CD4-positive, alpha-beta T cell treated with Interleukin-6 at 100 ng/mL for 8 hours (primary cell): ENCODE results near the gene FHL2.

ENCODE experiments used
- DNase-seq: peaks from one replicate; pipeline ENCODE4 v3.0.0-alpha.2; 2020; ENCODE audit warnings: mixed read lengths, low spot score

Gene FHL2

DNA sequence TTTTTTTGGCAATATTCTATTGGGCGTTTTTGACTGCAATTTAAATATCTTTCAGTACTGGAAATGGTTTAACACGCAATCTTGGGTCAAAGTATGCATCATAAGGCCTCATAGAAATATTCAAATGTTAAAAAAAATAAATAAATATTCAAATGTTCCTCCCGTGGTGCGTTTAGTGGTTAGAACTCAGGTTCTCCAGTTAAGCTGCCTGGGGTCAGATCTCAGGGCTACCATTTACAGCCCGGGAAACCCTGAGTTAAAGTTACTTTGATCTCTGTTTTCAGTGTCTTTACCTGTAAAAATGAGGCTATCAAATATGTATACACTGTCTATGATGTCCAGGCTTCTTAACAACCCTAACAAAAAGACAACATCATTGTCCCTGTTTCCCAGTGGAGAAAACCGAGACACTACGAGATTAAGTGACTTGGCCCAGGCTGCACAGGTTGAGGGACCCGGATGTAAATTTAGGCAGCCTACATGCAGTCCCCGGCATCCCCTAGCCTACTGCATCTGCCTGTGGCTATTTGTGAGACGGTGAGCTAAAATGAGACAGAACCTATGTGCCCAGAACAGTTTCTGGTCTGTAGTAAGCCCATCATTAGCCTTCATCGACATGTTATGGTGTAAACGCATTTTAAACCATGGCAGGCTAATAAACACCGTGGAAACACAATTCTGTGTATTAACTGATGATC, 1.7 kb downstream of the FHL2 start:
- DNase-seq = no peak

DNA sequence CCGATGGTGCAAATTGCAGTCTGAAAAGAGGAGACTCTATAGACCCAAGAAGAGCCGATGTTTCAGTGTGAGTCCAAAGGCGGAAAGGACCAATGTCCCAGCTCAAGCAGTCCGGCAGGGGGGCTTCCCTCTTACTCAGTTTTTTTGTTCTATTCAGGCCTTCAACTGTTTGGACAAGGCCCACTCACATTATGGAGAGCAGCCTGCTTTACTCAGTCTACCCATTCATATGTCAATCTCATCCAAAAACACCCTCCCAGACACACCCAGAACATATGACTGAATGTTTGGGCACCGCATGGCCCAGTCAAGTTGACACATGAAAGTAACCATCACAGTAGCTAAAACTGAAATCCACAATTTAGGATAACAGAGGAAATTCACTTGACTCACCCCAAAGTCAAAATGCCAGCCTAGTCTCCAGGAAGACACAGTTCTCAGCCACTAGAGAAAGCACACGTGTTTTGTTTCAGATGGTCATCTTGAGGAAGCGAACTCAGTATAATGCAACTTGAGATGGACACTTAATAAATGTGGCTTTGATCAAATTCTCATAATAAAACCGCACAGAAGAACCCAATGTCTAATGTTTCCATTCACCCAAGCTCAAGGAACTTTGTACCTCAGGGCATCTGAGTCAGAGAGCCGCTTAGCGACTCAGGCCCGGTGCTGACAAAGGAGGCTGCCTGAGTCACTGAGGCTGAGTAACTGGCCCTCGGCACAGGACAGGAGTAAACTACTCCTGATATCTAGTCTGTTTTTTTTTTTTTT, 2.4 kb downstream of the FHL2 start:
- no peak for DNase-seq

DNA sequence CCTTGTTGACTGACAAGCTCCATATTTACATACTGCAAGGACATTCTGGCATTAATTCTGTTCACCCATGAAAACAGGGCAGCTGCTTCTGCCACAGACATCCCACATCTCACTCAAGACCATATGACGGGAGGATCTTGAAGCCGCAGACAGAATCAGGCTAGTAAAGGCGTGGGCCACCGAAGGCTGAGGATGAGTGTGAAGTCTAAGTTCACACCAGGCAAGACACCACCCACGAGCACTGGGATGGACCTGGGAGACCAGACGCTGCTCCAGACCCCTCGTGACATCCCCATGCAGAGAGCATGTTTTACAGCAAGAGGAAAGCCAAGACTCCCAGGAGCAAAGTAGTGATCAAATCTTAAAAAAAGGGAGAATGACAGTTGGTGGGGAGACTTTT, 3.2 kb downstream of the FHL2 start:
- DNase-seq = no peak

DNA sequence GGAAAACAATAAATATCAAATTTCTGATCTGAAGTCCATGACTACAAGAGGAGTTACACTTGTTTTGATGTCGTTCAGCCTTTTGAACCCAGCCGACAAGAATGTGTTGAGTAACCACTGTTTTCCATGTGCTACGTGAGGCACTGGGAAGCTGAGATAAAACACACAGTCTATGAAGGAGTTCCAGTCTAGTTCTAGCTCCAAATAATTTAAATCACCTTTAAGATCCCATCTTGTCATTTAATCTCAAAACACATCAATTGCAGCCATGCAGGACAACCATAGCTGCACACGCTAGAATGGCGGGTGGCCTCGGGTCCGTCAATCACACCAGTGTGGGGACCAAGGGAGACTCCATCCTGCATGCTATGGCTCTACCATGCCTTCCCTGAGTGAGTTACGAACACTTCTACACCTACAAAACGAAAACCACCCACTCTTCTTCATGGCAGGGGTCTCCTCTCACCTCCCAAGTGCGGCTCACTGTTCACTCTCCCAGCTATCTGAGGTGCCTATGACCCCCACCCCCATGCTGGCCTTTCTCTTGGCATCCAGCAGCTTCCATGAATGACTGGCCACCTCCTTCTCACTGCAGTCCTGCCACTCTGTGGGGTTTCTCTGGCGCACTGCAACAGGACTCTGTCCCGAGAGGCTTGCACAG, 3.8 kb downstream of the FHL2 start:
- no peak for DNase-seq

DNA sequence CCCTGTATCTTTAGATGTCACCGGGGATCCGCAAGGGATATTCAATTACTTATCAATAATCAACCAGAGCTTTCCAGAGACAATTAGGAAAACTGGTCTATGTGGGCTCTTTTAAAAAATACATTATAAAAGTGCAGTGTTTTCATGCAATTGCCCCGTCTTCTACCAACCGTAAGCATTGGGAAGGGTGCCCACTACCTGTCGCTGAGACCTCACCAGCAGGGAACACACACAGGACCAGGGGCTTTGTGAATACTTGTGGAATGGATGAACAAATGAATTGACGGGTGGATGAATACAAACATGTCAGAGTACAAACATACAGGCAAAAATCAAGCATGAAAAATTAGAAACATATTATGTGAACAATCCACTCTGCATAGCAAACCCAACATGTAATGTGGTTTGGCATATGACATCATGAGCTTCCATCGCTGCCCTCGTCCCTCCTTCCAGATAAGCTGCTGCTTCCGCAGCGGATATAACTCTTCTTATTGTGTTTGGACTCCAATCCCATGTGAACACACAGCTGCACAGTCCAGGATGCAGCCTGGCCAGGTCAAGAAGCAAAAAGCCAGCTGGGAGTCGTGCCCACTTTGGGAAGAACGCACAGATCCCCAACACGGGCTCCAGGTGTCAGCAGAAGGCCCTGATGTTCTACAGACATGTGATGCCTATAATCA, 5.3 kb downstream of the FHL2 start:
- DNase-seq = no peak

DNA sequence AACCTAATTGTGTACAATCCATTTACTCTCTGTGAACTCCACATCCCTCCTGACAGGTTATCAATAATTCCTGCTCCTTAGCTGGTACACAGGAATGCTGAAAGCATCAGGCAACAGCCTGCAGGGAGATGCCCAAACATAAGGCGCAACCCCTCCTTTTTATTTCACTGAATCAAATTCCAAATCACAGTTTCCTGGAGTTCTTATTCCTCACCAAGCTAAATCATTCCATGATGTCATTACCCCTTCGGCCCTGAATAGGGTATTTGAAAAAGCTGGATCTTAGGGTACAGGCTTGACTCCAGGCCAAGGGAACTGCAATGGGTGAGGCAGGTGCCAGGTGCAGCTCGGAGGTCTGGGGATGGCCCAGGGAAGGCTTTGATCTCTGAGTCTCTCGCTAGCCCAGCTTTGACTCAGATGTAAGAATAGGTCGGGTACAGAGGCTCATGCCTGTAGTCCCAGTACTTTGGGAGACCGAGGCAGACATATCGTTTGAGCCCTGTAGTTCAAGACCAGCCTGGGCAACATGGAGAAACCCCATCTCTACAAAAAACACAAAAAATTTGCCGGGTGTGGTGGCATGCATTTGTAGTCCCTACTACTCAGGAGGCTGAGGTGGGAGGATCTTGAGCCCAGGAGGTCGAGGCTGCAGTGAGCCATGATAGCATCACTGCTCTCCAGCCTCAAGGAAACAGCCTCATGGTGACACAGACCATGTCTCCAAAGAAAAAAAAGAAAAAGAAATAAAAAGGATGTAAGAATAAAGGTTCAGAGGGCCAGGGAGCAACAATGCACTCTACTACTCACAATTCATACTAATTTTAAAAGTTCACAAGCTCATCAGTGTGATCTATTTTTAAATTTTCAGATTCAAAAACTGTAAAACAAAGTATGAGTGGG, 6.8 kb downstream of the FHL2 start:
- DNase-seq = no peak

DNA sequence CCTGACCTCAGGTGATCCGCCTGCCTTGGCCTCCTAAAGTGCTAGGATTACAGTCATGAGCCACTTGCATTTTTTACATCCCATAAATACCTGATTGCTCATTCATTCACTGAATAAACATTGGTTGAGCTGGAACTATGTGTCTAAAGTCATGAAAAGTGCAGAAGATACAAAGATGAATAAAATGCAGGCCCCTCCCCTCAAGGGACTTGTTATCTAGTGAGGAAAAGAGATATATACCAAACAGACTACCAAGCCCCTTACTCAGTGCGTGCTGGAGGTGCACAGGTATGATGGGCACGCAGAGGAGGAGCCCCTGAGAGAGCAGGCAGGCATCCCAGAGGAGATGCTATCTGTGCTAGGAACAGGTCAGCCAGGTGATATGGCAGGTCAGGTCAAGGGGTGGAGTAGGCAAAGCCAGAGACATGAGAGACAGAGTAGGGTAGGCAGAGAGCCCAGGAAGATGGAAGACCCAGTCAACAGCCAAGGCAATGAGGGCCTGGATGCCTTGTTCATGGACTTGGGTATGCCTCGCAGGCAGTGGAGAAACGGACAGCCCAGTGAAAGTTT, 7.7 kb downstream of the FHL2 start:
- DNase-seq = no peak

DNA sequence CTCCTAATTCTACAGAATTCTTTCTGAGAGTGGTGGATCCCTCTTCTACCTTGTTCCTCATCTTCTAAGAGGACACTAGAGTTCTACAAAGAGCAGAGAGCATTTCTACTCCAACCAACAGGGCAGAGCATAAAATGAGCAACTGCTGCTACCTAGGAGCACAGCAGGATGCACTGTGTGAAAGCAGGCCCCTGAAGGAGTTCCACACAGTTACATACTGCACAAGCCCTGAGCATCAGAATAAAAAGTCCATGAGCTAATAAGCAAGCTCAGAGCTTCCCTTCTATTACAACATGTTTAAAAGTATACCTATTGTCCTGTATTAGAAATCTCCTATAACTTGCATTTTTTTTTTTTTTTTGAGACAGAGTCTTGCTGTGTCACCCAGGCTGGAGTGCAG, 8.4 kb downstream of the FHL2 start:
- no peak for DNase-seq

DNA sequence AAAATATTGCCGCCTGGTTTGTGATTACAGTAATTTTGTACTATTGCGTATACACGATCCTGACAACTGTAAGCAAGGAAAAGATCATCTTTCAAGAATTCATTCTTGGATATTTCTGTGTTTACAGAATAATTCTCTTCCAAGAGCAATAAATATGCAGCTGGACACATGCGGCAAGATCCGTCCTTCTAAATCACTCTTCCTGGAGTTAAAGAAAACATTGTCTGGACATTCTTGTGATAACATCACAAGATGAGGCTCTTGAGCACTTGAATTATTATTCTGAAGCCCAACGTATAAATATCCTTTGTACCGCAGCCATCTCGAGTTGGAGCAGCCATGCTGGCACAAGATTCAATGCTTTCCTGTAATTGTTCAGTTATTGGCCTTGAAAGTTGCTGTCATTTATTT, 9.9 kb downstream of the FHL2 start:
- DNase-seq = no peak

DNA sequence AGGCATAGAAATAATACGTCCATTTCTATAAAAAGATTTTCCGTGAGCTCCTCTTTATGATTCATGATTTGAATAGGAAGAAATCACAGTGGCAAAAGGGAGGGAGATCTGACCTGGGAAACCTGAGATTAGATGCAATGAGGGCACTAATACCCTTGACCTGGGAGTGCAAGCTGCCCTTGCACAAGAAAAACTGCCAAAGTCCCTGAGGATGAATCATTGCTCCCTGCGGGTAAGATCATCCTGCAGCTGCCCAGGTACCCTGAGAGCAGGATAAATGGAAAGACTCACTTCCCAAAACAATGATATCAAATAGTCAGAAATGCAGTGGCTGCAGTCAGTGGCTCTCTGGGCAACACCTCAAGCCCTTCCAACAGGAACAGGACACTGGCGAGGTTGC, 11.6 kb downstream of the FHL2 start:
- no peak for DNase-seq

DNA sequence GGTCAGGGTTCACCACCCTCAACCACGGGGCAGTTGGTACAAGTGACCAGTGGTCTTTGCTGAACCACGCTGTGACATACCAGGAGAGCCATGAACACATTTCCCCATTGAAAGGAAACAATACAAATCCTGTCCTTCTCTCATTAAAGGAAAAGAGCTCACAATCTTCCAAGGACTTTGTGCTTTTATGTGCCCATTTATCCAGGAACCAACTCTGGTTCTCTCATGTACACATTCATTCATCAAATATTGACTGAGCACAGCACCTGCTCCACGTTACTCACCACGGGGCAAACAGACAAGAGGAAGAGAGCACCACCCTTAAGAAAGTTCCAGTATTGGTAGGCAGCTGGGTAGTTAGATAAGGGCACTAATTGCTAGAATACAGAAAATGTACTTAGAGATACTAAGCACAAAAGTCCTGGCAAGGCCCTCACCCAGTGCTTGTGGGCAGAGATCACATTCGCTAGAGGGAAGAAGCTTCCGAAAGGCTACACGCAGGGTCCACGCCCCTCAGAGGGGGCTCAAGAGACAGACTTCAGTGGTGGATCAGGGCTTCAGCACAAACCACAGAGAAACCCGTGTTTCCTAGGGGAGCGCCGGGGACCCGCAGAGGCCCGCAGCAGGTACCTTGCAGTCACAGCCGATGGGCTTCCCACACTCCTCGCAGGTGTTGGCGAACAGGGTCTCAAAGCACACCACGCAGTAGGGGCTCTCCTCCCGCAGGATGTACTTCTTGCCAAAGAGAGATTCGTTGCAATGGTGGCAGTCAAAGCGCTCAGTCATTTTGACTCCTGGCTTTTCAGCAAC, 12.9 kb downstream of the FHL2 start:
- DNase-seq = no peak

DNA sequence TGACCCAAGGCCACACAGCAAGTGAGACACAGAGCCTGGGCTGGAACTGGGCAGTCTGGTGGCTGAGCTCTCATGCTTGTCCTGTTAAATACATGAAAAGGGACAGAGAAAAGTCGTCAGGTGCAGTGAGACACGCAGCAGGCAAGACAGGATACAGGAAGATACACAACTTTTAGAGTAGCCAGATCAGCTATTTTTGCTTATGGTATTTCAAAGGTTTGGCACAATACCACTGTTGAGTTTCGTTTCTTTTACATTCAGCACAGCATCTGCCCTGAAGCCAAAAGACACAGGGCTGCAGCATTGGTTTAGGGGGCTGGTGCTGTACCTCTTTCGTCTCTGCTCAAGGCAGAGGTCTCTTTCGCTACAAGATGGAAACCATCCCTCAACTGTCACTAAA, 14.0 kb downstream of the FHL2 start:
- no peak for DNase-seq

DNA sequence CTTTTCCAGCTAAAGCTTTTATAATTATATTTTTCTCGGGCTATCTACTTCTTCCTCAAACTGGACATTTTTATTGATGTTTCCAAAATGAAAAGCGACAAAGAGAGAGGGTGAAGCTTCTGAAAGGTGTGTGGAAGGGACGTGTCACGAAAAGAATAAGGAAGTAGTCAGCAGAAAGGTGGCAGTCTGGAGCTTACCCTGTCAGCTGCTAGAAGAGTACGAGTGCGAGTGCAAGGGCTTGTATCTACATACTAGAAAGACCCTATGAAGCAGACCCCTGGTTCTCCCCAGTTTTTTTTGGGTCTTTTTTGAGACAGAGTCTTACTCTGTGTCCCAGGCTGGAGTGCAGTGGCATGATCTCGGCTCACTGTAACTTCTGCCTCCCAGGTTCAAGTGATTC, 14.6 kb downstream of the FHL2 start:
- DNase-seq = no peak

DNA sequence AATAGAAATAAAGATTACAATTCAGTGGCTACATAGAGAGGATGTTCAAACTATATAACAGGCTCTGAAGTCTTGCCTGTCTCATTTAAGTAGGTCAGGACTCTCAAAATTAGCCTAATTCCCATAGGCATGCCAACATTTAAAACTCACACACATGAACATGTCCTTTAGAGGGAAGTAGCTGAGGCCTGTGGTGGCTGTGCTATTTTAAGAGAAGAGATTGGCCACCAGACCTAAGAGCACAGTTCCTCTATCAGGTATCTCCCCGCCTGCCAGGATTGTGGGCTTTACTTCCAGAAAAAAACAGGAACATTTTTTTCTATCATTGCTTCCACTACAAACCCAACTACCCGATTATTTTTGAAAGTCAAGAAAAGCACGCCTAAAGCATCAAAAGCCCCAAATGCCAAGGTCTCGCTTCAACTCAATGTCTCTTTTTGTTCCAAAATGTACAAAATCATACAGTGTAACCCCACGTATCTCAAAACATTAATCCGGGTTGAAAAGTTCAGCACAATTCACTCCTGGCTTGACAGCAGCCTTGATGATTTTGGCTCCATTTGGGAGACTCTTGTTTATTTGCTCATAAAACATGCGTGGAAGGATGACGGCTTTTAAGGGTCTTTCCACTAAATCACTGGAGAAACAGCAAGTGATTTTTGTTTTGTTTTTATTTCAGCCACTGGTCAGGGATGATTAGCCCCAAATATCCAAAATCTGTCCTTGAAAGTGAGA, 15.3 kb downstream of the FHL2 start:
- DNase-seq = no peak

DNA sequence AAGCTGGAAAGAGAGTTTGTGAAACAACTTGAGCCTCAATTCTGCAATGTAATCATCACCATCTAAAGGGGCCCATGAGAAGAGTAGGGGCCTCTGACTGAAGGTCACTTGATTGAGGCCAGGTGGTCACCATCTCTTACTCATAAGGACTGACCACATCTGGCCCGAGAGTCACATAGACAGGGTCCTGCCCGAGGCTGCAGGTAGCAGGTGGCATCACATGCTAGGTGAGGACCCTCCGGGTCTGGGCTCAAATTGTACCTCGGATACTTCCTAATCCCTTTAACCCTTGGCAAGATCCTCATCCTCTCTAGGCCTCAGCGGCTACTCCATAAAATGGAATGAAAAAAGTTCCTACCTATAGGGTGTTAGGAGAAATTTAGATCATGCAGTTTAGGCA, 16.7 kb downstream of the FHL2 start:
- no peak for DNase-seq

DNA sequence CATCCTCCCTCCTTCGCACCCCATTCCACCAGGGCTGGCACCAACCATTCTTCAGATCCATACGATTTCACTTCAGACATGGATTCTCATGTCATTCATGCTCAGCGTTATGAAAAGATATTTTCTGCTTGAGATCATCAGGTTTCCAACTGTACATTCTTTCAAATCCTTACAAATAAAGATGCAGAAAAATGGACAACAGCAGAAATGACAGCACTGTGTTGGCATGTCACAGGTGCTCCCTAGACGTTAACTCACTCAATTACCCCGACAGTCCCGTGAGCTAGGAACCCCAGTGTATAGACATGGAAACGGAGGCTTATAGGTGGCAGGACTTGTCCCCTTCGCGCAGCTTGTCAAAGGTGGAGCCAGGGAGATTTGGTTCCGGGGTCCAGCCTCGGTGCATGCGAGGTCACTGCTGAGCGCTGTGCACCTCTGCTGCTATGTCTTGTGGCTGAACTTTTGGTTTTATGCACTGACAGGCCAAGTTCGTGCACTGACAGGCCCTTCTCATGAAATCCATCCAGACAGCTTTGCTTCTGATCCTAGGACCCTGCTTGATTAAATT, 17.7 kb downstream of the FHL2 start:
- DNase-seq = no peak

DNA sequence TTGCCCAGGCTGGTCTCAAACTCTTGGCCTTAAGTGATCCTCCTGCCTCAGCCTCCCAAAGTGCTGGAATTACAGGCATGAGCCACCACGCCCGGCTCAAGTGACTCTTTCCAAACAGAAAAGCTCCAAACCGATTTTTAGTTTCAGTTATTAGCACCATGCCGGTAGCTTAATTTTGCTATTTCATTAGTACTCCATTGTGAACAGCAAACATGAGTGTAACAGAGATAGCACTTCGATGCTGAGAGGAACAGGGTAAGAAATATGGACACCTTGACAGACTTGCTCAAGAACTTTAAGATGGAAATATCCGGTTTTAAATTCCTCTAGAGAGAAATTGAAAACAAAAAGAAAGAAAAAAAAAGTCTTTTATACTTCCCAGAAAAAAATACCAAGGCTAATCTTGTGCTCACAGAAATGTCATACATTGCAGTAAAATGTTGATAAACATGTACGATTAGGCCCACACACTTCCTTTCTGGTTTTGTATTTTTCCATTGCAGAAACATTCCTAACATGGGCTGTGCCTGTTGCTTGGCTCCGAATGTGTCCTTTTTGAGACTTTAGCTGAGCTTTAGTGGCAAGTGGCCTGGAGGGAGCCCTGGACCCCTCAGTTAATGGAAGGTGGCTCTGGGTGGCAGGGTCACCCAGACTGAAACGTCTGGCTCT, 18.3 kb downstream of the FHL2 start:
- no peak for DNase-seq

DNA sequence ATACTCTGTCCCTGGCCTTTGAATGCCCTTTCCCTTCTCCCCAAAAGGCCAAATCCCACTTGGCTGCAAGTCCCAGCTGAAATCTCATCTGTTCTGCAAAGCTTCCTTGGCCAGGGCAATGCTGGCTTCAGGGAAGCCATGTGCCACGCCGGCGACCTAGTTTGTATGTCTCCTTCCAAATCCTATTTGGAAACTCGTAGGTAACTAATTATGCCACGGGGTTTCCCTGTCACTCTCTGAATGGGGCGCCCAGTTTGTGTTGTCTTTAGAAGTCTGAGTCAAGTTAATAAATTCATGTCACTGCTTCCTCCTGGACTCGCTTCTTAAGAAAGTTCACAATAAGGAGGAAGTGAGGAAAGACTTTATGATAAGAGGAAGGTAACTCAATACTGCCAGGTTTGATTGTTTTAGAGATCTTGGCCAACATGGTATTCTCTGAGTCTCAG, 19.1 kb downstream of the FHL2 start:
- no peak for DNase-seq

DNA sequence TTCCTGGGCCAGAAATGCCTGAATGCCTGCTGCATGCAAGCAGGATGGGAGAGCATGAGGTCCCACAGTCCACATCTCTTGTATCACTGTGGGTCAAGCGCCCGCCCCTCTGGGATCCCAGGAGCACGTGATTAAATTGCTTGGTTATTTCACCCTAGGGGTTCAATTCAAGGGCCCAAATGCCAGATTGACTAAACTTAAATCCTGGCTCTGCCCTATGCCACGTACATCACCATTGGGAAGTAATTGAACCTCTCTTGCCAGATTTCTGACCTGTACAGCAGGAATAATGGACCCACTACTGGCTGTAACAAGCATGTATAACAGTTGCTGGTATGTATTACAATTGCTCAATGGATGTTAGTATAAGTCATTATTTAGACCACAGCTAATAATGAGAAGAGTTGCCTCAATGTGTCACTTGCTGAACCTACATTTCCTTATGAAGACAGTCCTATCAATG, 19.9 kb downstream of the FHL2 start:
- no peak for DNase-seq
